Glutamatergic neuron (in vitro differentiated cells): ENCODE data around the gene SMARCA2. TPM values are rescaled to one million over a fixed set of nuclear protein-coding genes. Genes with fewer than 3 reads are reported as not detected.

Source experiments
- DNase-seq: peaks from one replicate; pipeline ENCODE4 v3.0.0; 2022
- H3K27ac Mint-ChIP-seq: one replicate; pipeline ENCODE4 v1.8.0; 2020; ENCODE audit warnings: mild to moderate bottlenecking, mixed read lengths, inconsistent platforms; ENCODE audit not compliant: unreplicated experiment
- H3K27me3 Mint-ChIP-seq: one replicate; pipeline ENCODE4 v1.8.0; 2020; ENCODE audit warnings: mild to moderate bottlenecking, moderate library complexity, mixed read lengths, inconsistent platforms; ENCODE audit not compliant: unreplicated experiment
- H3K36me3 Mint-ChIP-seq: one replicate; pipeline ENCODE4 v1.8.0; 2020; ENCODE audit warnings: mild to moderate bottlenecking, mixed read lengths, inconsistent platforms; ENCODE audit not compliant: unreplicated experiment
- H3K4me1 Mint-ChIP-seq: one replicate; pipeline ENCODE4 v1.8.0; 2020; ENCODE audit warnings: mild to moderate bottlenecking, low read depth, mixed read lengths, inconsistent platforms; ENCODE audit not compliant: unreplicated experiment
- H3K4me3 Mint-ChIP-seq: one replicate; pipeline ENCODE4 v1.8.0; 2020; ENCODE audit warnings: mild to moderate bottlenecking, mixed read lengths, inconsistent platforms; ENCODE audit not compliant: unreplicated experiment
- H3K9me3 Mint-ChIP-seq: one replicate; pipeline ENCODE4 v1.8.0; 2020; ENCODE audit warnings: mild to moderate bottlenecking, moderate library complexity, mixed read lengths, inconsistent platforms; ENCODE audit not compliant: unreplicated experiment
- total RNA-seq: library from RNA; stranded (reverse); fragmentation: NEBNext Ultra II Directional; extraction: Animal tissue kit (Norgen Biotek cat#: 25700); gene quantifications from one replicate; pipeline ENCODE4 v1.2.1, GENCODE V29; 2021; ENCODE audit not compliant: unreplicated experiment
- TF ChIP-seq, protein P1 (sequence below): fragments of 200-600 bp; sonication (generic); IDR thresholded peaks from one replicate; pipeline ENCODE4 v1.5.0; 2021; ENCODE audit not compliant: partially characterized antibody, unreplicated experiment

The SMARCA2 gene
- total RNA-seq, 1 donor from 2014 or later: 14.5 TPM

DNA sequence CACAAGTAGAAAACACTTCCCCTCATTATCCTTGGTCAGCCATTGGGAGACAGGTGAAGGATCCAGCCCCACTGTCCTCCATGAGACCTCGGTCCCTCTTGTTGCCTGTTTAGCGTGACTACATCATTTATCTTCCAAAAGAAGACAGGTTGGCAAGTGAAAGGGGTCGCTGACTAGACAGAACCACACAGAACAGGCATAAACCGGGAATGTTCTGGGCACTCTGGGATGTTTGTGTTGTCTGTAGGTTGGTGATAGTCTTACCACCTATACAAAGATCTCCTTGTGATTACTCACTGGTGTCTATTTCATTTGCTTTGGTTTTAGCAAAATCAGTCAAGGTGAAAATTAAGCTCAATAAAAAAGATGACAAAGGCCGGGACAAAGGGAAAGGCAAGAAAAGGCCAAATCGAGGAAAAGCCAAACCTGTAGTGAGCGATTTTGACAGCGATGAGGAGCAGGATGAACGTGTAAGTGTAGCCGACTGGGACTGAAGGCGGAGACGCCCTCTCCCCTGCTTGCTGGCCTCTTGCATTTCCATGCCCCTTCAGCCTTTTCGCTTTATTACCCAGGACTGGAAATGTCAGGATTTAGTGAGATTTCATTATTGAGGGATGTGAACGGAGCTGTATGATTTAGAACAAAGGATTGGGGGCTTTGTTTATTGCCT, 175.9 kb downstream of the SMARCA2 start:
- no peak overlapping the region for H3K27ac Mint-ChIP-seq
- no peak overlapping the region for H3K4me3 Mint-ChIP-seq
- TF ChIP-seq, protein P1, sequence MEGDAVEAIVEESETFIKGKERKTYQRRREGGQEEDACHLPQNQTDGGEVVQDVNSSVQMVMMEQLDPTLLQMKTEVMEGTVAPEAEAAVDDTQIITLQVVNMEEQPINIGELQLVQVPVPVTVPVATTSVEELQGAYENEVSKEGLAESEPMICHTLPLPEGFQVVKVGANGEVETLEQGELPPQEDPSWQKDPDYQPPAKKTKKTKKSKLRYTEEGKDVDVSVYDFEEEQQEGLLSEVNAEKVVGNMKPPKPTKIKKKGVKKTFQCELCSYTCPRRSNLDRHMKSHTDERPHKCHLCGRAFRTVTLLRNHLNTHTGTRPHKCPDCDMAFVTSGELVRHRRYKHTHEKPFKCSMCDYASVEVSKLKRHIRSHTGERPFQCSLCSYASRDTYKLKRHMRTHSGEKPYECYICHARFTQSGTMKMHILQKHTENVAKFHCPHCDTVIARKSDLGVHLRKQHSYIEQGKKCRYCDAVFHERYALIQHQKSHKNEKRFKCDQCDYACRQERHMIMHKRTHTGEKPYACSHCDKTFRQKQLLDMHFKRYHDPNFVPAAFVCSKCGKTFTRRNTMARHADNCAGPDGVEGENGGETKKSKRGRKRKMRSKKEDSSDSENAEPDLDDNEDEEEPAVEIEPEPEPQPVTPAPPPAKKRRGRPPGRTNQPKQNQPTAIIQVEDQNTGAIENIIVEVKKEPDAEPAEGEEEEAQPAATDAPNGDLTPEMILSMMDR: no peak
- no peak for DNase-seq
- H3K36me3 Mint-ChIP-seq: no peaks in the 10 kb centered on the region
- H3K9me3 Mint-ChIP-seq: no peaks in the 10 kb centered on the region
- no peaks in the 10 kb centered on the region for H3K27me3 Mint-ChIP-seq
- no peaks in the 10 kb centered on the region for H3K4me1 Mint-ChIP-seq

DNA sequence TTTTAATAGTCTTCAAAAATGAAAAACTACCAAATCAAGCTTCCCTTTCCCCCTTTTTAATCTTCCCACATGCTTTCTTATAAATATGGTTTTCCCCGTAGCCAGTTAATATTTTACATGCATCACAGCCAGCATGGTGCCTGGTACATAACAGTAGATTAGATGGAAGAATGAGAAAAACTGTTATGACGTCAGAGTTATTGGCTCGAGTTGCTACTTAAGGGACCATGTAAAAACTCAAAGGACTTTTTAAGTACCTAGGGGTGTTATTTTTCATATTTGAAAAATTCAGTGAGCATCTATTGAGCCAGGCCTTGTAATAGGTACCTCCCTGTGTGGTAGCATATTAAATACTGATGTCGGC, 176.4 kb downstream of the SMARCA2 start:
- TF ChIP-seq, protein P1: no peak
- Mint-ChIP-seq H3K27ac (no peak overlapping the region), H3K9me3 (no peaks in the 10 kb centered on the region), H3K4me1 (no peaks in the 10 kb centered on the region), H3K4me3 (no peak overlapping the region), H3K36me3 (no peaks in the 10 kb centered on the region), H3K27me3 (no peaks in the 10 kb centered on the region)
- DNase-seq: no peak

- Mint-ChIP-seq H3K36me3 (no peaks in the 10 kb centered on the region), H3K4me1 (no peaks in the 10 kb centered on the region), H3K27ac (no peak overlapping the region), H3K27me3 (no peaks in the 10 kb centered on the region), H3K9me3 (no peaks in the 10 kb centered on the region), H3K4me3 (no peak overlapping the region)
- no peak for DNase-seq
- TF ChIP-seq, protein P1: no peak
Measured at GRCh38 chr9:2192356-2192979, 177.3 kb downstream of the SMARCA2 start.

DNA sequence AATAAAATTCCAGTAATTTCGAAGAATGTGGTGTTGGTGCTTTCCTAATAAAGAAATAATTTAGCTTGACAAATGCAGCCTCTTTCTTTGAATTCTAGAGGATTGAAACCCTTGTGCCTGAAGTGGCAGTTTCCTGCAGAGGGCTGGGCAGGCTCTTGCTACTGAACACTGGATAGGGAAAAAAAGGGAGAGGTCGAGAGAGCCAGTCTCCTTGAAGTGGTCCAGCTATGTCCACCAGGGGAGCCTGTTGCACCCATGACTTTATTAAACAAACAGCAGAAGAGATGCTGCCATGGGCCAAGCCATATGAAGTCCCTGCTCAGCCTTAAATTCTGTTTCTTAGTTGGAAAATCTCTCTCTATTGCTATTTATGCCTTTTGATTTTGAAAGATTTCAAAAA, 178.4 kb downstream of the SMARCA2 start:
- Mint-ChIP-seq H3K4me1 (no peaks in the 10 kb centered on the region), H3K4me3 (no peak overlapping the region), H3K27me3 (no peaks in the 10 kb centered on the region), H3K9me3 (no peaks in the 10 kb centered on the region), H3K27ac (no peak overlapping the region), H3K36me3 (no peaks in the 10 kb centered on the region)
- no peak for DNase-seq
- TF ChIP-seq, protein P1: no peak

GRCh38 chr9:2195211-2195610, 180.1 kb downstream of the SMARCA2 start:
- Mint-ChIP-seq H3K36me3 (peaks cover 10% of the 10 kb centered on the region), H3K9me3 (peaks cover 6% of the 10 kb centered on the region), H3K27ac (no peak overlapping the region), H3K4me3 (no peak overlapping the region), H3K27me3 (no peaks in the 10 kb centered on the region), H3K4me1 (no peaks in the 10 kb centered on the region)
- TF ChIP-seq, protein P1: no peak
- DNase-seq: no peak
